Breast epithelium (tissue), 3 donors: ENCODE data around the gene RIN1.

Experiments
- CTCF ChIP-seq, 3 donors: fragments of 450-650 bp; IDR thresholded peaks; one replicate each; pipeline ENCODE4 v1.5.1; 2016 to 2017; ENCODE audit warnings: antibody characterized with exemption in 3 of 3, mild to moderate bottlenecking in 3 of 3, moderate library complexity in 3 of 3
- POLR2AphosphoS5 ChIP-seq, 3 donors: sonication (generic); formaldehyde crosslinking; IDR thresholded peaks; one replicate each; pipeline ENCODE4 v1.6.1; 2017; ENCODE audit warnings: antibody characterized with exemption in 3 of 3

GRCh38 chr11:66286699-66287098 is 49.5 kb downstream of the RIN1 start:
- TF ChIP-seq CTCF (IDR thresholded peaks at IDR 0.05) (no peak), POLR2AphosphoS5 (IDR thresholded peaks at IDR 0.05) (no peak)
